GM23248 (cell line): ENCODE results near the gene ARID5B.

ENCODE experiments used
- EZH2 ChIP-seq: fragments of 200-600 bp; sonication (generic); IDR thresholded peaks from 2 replicates; pipeline ENCODE4 v1.6.1; 2018; ENCODE audit warnings: antibody characterized with exemption, mild to moderate bottlenecking; ENCODE audit not compliant: insufficient read depth, poor library complexity, severe bottlenecking
- EZH2phosphoT487 ChIP-seq: fragments of 200-600 bp; sonication (generic); IDR thresholded peaks from 2 replicates; pipeline ENCODE4 v1.6.1; 2018; ENCODE audit warnings: antibody characterized with exemption, moderate library complexity, mild to moderate bottlenecking, low read depth; ENCODE audit not compliant: insufficient read depth

- no peak for TF ChIP-seq EZH2
- no peak for TF ChIP-seq EZH2phosphoT487
Measured at GRCh38 chr10:62022830-62023229, 121.3 kb downstream of the ARID5B start.
